HEK293 (cell line): ENCODE results near the gene TNFAIP2.

Experiments used
- ZNF585B ChIP-seq: fragments of 450-650 bp; formaldehyde crosslinking; IDR thresholded peaks from 2 replicates; pipeline ENCODE4 v1.5.1; 2016; ENCODE audit warnings: missing biosample characterization, missing genetic modification characterization
- ZNF623 ChIP-seq: fragments of 450-650 bp; formaldehyde crosslinking; IDR thresholded peaks from 2 replicates; pipeline ENCODE4 v1.5.1; 2016; ENCODE audit warnings: missing biosample characterization, missing genetic modification characterization
- ZNF660 ChIP-seq: fragments of 450-650 bp; IDR thresholded peaks from 2 replicates; pipeline ENCODE4 v1.5.1; 2018; ENCODE audit warnings: missing biosample characterization, mild to moderate bottlenecking, missing genetic modification characterization
- ZNF747 ChIP-seq: fragments of 450-650 bp; formaldehyde crosslinking; IDR thresholded peaks from 2 replicates; pipeline ENCODE4 v1.5.1; 2016; ENCODE audit warnings: missing biosample characterization, missing genetic modification characterization

DNA sequence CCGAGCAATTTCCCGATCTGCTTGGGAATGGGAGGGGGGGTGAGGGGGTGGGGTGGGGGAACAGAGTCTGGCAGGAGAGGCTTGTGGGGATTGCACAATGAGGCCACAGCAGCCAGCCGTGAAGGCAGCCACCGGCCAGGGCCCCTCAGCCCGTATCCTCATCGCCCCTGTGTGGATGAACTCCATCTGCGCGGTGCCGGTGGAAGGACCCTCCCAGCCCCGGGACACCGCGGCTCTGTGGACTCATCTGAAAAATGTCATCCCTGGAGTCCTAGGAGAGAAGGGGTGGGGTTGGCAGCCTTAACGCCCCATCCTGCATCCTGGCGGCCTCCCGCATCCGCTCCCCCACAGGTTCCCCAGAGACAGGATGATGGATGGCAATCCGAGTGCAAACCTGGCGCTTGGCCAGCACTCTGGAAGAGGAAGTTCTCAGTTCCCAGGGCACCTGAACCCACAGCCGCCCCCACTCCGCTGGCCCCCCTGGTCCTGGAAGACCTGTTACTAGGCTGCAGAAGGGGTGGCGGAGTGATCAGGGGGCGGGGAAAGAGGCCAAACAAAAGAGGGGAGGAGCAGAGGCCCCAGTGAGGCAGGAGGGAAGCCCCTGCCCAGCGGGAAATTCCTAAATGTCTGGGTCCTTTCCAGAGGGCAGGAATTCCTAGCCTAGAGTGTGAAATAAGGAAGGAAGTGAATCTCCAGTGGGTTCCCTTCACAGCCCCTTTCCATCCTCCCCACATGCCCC lies 1.2 kb upstream of the TNFAIP2 start:
- TF ChIP-seq ZNF585B (tag by site-specific recombination), result no peak
- TF ChIP-seq ZNF747 (tag by site-specific recombination), result no peak
- TF ChIP-seq ZNF660 (tag by site-specific recombination), result no peak; the same call in none of the 2 replicates
- TF ChIP-seq ZNF623, result no peak
